HEK293T (cell line): ENCODE data around the gene HOXA3.

Experiments used
- PKNOX1 ChIP-seq: fragments of 450-650 bp; IDR thresholded peaks from 2 replicates; pipeline ENCODE4 v1.6.1; 2016
- SUZ12 ChIP-seq: fragments of 450-650 bp; IDR thresholded peaks from 2 replicates; pipeline ENCODE4 v1.6.1; 2016; ENCODE audit warnings: mild to moderate bottlenecking

DNA sequence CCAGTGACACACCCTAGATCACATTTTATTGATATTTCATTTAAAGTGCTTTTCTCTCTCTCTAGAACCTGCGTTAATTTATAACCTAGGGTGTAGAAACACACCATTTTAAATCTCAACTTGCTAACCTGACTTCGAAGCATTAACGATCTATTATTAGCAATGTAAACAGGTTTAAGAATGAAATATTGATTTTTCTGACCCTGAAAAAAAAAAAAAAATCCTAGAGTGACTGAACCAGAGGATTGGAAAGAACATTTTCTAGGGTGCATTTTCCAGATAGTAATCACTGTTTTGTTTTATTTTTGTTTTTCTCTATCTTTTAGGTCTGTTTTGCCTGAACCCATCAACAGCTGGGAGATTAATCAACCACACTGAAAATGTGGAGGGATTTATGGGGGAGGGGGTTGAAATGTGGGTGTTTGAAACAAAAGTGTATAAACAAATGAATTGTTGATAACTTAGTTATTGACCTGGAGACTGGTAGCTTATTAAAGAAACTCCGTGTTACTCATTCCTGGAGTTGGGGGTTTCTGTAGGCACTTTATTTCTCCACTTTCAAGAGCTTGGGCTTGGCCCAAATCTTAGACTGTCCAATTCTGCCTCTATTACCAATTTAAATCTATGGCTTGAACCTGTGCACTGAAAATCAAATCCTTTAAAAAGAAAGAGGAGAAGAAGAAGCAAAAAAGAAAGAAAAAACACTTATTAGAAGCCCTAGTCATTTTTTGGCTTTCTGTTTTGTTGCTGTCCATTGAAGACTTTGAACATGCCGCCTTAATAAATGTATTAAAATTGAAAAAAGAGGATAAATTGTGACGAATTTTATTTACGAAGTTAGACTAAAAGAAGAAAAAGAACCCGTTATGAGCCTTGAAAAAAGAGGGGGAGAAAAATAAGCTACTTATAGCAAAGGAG is 52.7 kb downstream of the HOXA3 start:
- TF ChIP-seq SUZ12 (no peak), PKNOX1 (no peak)
